ENCODE measurements around the gene GSG1L2. TPM values are rescaled to one million over a fixed set of nuclear protein-coding genes. Genes with fewer than 3 reads are reported as not detected.

The GSG1L2 gene
- not detected in 2 replicates for total RNA-seq (2012; rRNA removed)
- not detected in 2 replicates for polyA plus RNA-seq (2012; rRNA removed)
- not detected in 2 replicates for polyA plus RNA-seq (2012; cell fraction: cytosol; rRNA removed)
- polyA plus RNA-seq (2012; cell fraction: nucleus; rRNA removed; ENCODE audit: low replicate concordance) = not detected in 2 replicates
- not detected for Bru-seq, nascent RNA
- not detected for BruChase-seq, experiment 1, labeled RNA remaining after a 6-hour chase
- not detected for BruChase-seq, experiment 2, labeled RNA remaining after a 2-hour chase
- long read RNA-seq = 0 reads

DNA sequence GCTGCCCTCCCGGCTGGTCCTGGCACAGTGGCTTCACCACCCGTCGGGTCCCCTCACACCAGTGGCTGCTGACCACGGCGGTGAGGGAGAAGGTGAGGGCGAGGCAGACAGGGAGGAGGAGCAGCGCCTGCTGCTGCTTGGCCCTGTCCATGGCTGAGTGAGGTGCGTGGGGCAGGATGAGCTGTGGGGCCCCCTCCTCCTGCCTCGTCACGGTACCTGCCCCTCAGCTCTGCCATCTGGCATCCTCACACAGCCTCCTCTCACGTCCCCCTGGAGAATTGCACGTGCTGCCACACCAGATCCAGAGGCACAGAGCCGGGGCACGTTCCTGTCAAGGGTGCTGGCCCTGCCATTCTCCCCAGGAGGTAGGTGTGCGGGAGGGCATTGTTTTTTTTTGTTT is at the start of gene GSG1L2:
GSG1L2 (minus strand) TSS at position 159 of the 400 bp plus-strand sequence; CDS start at position 151, 8 bp downstream.
- H3K14ac ChIP-seq (replicated peaks; ENCODE audit: low read depth, low read length) = no peak within 1 kb of the TSS
- CTCF ChIA-PET = no interaction called here
- BruUV-seq (replicated peaks) = no TSS peak

More for the DNA sequence above, at the start of gene GSG1L2:
- H3K9me1 ChIP-seq (ENCODE audit: insufficient read depth, low read length) = no peaks in the 10 kb centered on the region
- dilution Hi-C loops (cut with HindIII; ENCODE audit: low sequenced_read_pairs, unreplicated experiment) = no loop called here
- H3K56ac ChIP-seq (ENCODE audit: extremely low read depth, insufficient read depth, low read length) = no peak within 1 kb of the TSS
- no peak within 1 kb of the TSS for H3K4ac ChIP-seq (ENCODE audit: low read depth, low read length)
- H2AFZ ChIP-seq (replicated peaks; ENCODE audit: low read length, poor library complexity) = no peak within 1 kb of the TSS
- H4K5ac ChIP-seq (ENCODE audit: low read depth, low read length) = no peak within 1 kb of the TSS
- POLR2A ChIA-PET (ENCODE audit: unreplicated experiment) = no interaction called here
- H2BK120ac ChIP-seq (ENCODE audit: low read depth, low read length) = no peak within 1 kb of the TSS
- H2AK5ac ChIP-seq (ENCODE audit: low read depth, low read length) = no peak within 1 kb of the TSS
- H3K79me1 ChIP-seq (ENCODE audit: low read depth in 1 of 2, low read length in 2 of 2) = no peaks in the 10 kb centered on the region
- H3K9ac ChIP-seq (ENCODE audit: low read depth, low read length) = no peak within 1 kb of the TSS
- DNase-seq (no peak), ATAC-seq (ENCODE audit: low read depth) (no peak)
- TF ChIP-seq RAD21 (IDR thresholded peaks at IDR 0.05; ENCODE audit: low read length) (no peak), NFE2L2 (IDR thresholded peaks at IDR 0.05; ENCODE audit: low read depth, low read length) (no peak), CEBPB (IDR thresholded peaks at IDR 0.05; ENCODE audit: low read depth, low read length) (no peak), BHLHE40 (IDR thresholded peaks at IDR 0.05; ENCODE audit: low read depth, low read length) (no peak), ELK1 (IDR thresholded peaks at IDR 0.05; ENCODE audit: borderline replicate concordance, low read depth, low read length) (no peak), CHD1 (IDR thresholded peaks at IDR 0.05; ENCODE audit: low read depth, low read length) (no peak)
- TF ChIP-seq, protein P1, sequence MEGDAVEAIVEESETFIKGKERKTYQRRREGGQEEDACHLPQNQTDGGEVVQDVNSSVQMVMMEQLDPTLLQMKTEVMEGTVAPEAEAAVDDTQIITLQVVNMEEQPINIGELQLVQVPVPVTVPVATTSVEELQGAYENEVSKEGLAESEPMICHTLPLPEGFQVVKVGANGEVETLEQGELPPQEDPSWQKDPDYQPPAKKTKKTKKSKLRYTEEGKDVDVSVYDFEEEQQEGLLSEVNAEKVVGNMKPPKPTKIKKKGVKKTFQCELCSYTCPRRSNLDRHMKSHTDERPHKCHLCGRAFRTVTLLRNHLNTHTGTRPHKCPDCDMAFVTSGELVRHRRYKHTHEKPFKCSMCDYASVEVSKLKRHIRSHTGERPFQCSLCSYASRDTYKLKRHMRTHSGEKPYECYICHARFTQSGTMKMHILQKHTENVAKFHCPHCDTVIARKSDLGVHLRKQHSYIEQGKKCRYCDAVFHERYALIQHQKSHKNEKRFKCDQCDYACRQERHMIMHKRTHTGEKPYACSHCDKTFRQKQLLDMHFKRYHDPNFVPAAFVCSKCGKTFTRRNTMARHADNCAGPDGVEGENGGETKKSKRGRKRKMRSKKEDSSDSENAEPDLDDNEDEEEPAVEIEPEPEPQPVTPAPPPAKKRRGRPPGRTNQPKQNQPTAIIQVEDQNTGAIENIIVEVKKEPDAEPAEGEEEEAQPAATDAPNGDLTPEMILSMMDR (conservative IDR thresholded peaks at IDR 0.05; ENCODE audit: low read depth, low read length) = no peak
- WGBS, 2 experiments (ENCODE audit: extremely low coverage in 2 of 2, insufficient read length in 1 of 2) = 58% methylated on average over 3 of the region's 15 CpGs; no CpG with 5 or more reads in 1 of the 2 experiments
- H4K8ac ChIP-seq (ENCODE audit: low read depth in 2 of 2, low read length in 2 of 2) = no peak within 1 kb of the TSS
- no peak within 1 kb of the TSS for H2BK5ac ChIP-seq (ENCODE audit: low read depth, low read length, poor library complexity, severe bottlenecking)
- no peak within 1 kb of the TSS for H3K4me2 ChIP-seq (ENCODE audit: low read depth, low read length)
- H4K91ac ChIP-seq (ENCODE audit: insufficient read depth, low read depth, low read length) = no peak within 1 kb of the TSS
- no peak within 1 kb of the TSS for H3K27ac ChIP-seq (ENCODE audit: insufficient read depth, low read length)
- H3K36me3 ChIP-seq (ENCODE audit: control insufficient read depth, insufficient read depth, low read length) = no peaks in the 10 kb centered on the region
- H3K23ac ChIP-seq (ENCODE audit: low read depth, low read length) = no peak within 1 kb of the TSS
- H2AK9ac ChIP-seq (replicated peaks; ENCODE audit: low read depth, low read length, poor library complexity) = no peak within 1 kb of the TSS
- no peak within 1 kb of the TSS for H3K4me3 ChIP-seq (ENCODE audit: insufficient read depth, low read depth, low read length)
- peaks cover 2% of the 10 kb centered on the region; the same call in 1 of the 2 replicates for H3K9me3 ChIP-seq (ENCODE audit: control insufficient read depth, insufficient read depth, low read length)
- no peaks in the 10 kb centered on the region for H3K27me3 ChIP-seq (ENCODE audit: control insufficient read depth, insufficient read depth, low read length)
- no peak within 1 kb of the TSS for H3K18ac ChIP-seq (ENCODE audit: low read depth, low read length)
- H2BK15ac ChIP-seq (ENCODE audit: low read depth, low read length) = no peak within 1 kb of the TSS
- no peaks in the 10 kb centered on the region for H3K4me1 ChIP-seq (ENCODE audit: control insufficient read depth, insufficient read depth, low read length)
- H2BK20ac ChIP-seq (ENCODE audit: low read depth, low read length) = no peak within 1 kb of the TSS
- intact Hi-C loops (cut with micrococcal nuclease) = no loop called here
- in situ Hi-C loops (cut with MboI; ENCODE audit: low sequenced_read_pairs) = no loop called here
- H4K20me1 ChIP-seq (ENCODE audit: insufficient read depth, low read length) = no peaks in the 10 kb centered on the region

Data from IMR-90 (cell line).